Adipose tissue (tissue), 3 donors: ENCODE measurements around the gene CHMP3. TPM values are rescaled to one million over a fixed set of nuclear protein-coding genes. Genes with fewer than 3 reads are reported as not detected.
A peak's percentile ranks its signal among the peaks of the same experiment; 100 is the strongest.
"Not testable (repeated sequence)": the region's sequence is repeated elsewhere in the genome, so short reads cannot be mapped to it uniquely, and the experiment has no call there.

Experiments
- H3K27ac ChIP-seq: one replicate; pipeline ENCODE4 v1.5.1; 2013; ENCODE audit warnings: low read depth, low read length
- WGBS, 3 donors: extraction: QIAGEN DNeasy Blood & Tissue Kit; methylation state at CpG; one replicate each; pipeline ENCODE4 v1.1.7; 2013; 5-methylcytosine and 5-hydroxymethylcytosine counted together
- polyA plus RNA-seq, 3 donors: library from polyadenylated mRNA; stranded (reverse); fragments of 200-250 nt; gene quantifications; one replicate each; pipeline ENCODE4 v1.2.3, GENCODE V29; 2013
- donor health status: healthy with polysubstance abuse.
- donor health status: Bipolar disorder and iron deficiency.
- donor health status: healthy.

CHMP3 gene
- polyA plus RNA-seq, result 100 to 1,000 TPM in 1 of 3 donors, 10 to 100 TPM in 2; 80.1 to 108 (median 98.6) TPM

DNA sequence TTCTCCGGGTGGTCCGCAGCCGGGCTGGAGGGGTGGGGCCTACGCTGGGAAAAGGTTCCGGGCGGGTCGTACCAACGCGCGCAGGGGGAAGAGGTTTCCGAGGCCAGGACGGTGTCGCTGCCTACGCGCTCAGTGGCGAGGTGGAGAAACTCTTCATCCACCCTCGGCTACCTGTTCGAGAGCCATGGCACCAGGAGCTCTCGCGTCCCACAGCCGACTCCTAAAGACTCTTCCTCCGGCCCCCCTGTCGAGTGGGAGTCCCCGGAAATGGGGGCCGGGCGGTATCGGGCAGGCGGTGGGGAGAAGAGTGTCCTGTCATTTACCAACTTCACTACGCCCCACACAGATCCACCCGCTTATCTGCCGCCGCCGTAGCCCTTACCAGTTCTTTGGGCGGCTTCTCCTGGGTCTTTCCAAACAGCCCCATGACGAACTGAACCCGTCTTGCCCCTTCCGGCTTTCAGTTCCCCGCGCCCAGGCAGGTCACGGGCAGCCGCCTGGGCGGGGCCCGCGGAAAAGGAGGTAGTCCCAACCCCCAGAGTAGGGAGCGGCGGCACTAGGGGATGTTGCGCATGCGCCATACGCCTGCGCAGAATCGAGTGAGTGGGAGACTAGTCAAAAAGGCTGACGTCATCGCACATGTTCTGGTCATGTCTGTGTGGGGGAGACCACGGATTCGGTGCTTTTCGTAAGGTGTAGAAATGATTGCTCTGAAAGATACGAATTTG lies at the start of gene CHMP3:
CHMP3 (minus strand) TSS at position 522 of the 728 bp plus-strand sequence; CDS start at position 427, 95 bp downstream.
- WGBS, 3 donors, result 0 to 1% (median 0%) methylated on average over 57 of the region's 57 CpGs
- peak within 1 kb of the TSS; percentile 100 for H3K27ac ChIP-seq

GRCh38 chr2:86610871-86611270 lies 47.6 kb upstream of the CHMP3 start:
- 94 to 97% (median 97%) methylated on average over 1 of the region's 1 CpG for WGBS, 3 donors
- no peak overlapping the region for H3K27ac ChIP-seq

DNA sequence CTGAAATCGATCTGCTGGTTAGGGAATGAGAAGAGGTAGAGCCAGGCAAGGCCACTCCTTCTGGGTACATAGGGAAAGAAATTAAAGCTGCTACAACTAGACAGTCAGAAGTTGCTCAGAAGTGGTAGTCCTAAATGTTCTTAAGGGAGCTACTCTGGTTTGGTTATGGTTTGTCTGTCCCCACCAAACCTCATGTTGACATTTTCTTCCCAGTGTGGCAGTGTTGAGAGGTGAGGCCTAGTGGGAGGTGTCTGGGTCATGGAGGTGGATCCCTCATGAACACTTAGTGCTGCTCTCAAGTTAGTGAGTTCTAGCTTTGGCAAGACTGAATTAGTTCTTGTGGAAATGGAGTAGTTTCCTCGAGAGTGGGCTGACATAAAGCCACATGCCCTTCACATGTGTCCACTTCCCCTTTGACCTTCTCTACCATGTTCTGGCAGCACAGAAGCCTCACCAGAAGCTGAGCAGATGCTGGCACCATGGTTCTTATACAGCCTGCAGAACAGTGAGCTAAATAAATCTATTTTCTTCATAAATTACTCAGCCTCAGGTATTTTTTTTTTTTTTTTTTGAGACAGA lies 45.7 kb upstream of the CHMP3 start:
- no peak overlapping the region for H3K27ac ChIP-seq
- WGBS, 3 donors, result 80 to 88% (median 81%) methylated on average over 2 of the region's 2 CpGs

DNA sequence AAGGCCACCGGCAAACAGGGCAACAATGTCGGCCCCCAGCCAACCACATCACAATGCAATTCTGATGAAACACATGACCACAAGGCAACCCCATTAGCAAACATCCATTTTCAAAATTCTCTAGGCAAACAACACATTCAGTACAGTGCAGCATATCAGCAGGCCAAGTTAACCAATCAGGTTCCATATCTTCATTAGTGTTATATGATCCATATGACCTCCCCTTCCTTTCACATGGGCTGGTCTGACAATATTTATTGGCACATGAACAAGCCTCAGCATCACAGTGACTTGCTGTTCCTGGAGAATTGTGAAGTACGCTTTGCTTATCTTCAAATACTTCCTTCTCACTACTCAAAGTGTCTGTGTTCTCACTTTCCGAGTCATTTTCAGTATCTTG lies 40.7 kb upstream of the CHMP3 start:
- 70 to 96% (median 77%) methylated on average over 4 of the region's 4 CpGs for WGBS, 3 donors
- H3K27ac ChIP-seq, result no peak overlapping the region

- WGBS, 3 donors, result 55 to 74% (median 71%) methylated on average over 2 of the region's 2 CpGs
- H3K27ac ChIP-seq, result no peak overlapping the region
Observed at GRCh38 chr2:86598966-86599365, 35.7 kb upstream of the CHMP3 start.

GRCh38 chr2:86596118-86596517 lies 32.9 kb upstream of the CHMP3 start:
- 48 to 60% (median 50%) methylated on average over 2 of the region's 2 CpGs for WGBS, 3 donors
- H3K27ac ChIP-seq, result no peak overlapping the region

GRCh38 chr2:86593266-86593665 lies 30.0 kb upstream of the CHMP3 start:
- no peak overlapping the region for H3K27ac ChIP-seq
- 75 to 85% (median 84%) methylated on average over 2 of the region's 2 CpGs for WGBS, 3 donors

DNA sequence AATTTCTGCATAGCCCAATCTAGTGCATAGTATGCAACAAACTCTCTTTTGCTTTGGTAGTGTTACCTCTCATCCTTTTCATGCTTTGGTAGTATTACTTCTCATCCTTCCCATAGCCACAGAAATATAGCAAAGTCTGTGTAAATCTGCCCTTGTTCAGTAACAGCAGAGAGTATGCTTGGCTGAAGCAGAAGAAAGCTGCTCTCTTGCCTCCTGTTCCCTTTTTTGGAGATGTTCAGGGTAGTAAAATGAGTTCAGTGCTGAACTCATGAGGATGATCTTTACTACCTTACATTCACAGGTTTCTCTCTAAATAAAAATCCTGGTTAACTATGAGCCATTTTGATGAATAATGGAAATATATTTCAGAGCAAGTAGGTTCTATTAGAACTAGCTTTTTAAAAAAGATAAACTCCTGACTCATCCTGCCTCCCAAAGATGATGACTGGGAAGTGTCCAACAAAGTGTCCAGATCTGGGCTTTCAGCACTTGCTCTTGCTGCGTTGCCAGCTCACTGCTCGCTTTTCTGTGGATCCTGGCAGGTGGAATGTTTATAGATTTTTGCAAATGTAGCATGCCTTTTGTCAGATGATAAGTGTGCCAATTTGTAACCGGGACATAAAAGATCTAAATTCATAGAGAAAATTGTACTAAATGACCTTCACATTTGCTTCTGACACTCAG lies 29.4 kb upstream of the CHMP3 start:
- no peak overlapping the region for H3K27ac ChIP-seq
- WGBS, 3 donors, result 11 to 60% (median 50%) methylated on average over 3 of the region's 3 CpGs

- H3K27ac ChIP-seq, result not testable (repeated sequence)
- WGBS, 3 donors, result 95 to 99% (median 96%) methylated on average over 5 of the region's 5 CpGs
Observed at GRCh38 chr2:86589701-86590100, 26.5 kb upstream of the CHMP3 start.

- H3K27ac ChIP-seq, result no peak overlapping the region
- 63 to 72% (median 65%) methylated on average over 2 of the region's 2 CpGs for WGBS, 3 donors
Observed at GRCh38 chr2:86584151-86584913, 21.1 kb upstream of the CHMP3 start.

DNA sequence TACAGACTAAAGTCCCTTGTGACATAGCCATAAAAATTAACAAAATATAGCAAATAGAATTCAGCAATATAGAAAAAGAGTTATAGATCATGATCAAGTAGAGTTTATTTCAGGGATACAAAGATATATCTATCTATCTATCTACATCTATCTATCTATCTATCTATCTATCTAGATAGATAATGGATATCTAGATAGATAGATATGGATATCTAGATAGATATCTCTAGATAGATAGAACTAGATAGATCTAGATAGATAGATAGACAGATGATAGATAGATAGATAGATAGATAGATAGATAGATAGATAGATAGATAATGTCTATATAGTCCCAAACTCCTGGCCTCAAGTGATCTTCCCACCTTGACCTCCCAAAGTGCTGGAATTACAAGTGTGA lies 17.3 kb upstream of the CHMP3 start:
- no peak overlapping the region for H3K27ac ChIP-seq

GRCh38 chr2:86577817-86578456 lies 14.7 kb upstream of the CHMP3 start:
- 70 to 95% (median 80%) methylated on average over 2 of the region's 2 CpGs for WGBS, 3 donors
- H3K27ac ChIP-seq, result no peak overlapping the region

- 61 to 89% (median 62%) methylated on average over 3 of the region's 3 CpGs for WGBS, 3 donors
- H3K27ac ChIP-seq, result no peak overlapping the region
Observed at GRCh38 chr2:86570059-86570458, 6.8 kb upstream of the CHMP3 start.

GRCh38 chr2:86566821-86567190 lies 3.6 kb upstream of the CHMP3 start:
- no peak overlapping the region for H3K27ac ChIP-seq

DNA sequence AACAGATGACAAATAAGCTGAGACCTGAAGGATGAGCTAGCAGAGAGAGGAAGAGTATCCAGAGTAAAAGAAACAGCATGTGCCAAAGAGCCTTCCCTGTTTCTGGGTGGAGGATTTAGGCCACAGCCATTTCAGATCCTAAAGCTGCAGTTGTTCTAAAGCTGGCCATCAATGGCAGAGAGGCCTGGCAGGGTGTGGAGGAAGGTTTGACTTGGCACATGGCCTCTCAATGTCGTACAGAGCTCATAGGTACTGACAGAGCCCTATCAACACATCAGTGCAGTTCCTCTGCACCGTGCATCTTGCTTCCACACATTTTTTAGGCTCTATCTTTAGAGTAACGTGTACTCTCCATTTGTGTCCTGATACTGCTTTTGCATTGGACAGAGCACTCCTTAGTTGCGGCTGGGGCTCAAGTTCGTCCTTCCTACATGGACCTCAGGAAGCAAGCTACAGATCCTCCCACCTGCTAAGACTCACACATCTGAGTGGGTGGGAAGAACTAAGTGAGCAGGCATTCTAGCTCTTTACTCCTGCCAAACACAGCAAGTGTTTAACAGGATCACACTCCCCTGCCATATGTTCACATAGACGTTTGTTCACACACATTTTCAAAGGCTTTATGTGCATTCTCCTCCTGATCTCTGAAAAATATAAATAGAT lies 3.0 kb upstream of the CHMP3 start:
- WGBS, 3 donors, result 25 to 69% (median 62%) methylated on average over 6 of the region's 6 CpGs
- H3K27ac ChIP-seq, result no peak overlapping the region

DNA sequence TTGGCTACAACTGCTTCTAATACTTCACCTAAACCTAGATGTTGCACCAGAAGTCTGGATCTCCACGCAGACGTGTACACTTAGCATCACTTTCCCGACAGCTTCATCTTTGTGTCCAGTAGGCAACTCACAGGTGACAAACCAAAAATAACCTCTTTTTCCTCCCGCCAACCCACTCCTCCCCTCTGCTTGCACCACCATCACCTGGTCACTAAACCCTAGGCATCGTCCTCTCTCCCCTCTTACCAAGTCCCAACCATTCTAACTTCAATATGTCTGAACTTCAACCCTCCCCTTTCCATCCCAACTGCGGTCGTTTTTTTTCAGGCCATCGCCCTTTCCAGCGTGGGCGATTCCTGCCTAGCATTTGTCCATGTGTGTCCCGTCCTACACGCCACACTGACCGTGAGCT lies 413 bp upstream of the CHMP3 start:
- no peak overlapping the region for H3K27ac ChIP-seq
- WGBS, 3 donors, result 74 to 81% (median 78%) methylated on average over 13 of the region's 13 CpGs

GRCh38 chr2:86562485-86562921 lies 740 bp downstream of the CHMP3 start:
- H3K27ac ChIP-seq, result peak overlapping the region; percentile 100
- WGBS, 3 donors, result 0 to 1% (median 0%) methylated on average over 16 of the region's 16 CpGs

- H3K27ac ChIP-seq, result no peak overlapping the region
- 93 to 100% (median 96%) methylated on average over 2 of the region's 2 CpGs for WGBS, 3 donors
Observed at GRCh38 chr2:86557836-86558235, 5.4 kb downstream of the CHMP3 start.
